GM18526 (cell line): ENCODE measurements around the gene MICU1.

Experiments
- POLR2A ChIP-seq: IDR thresholded peaks from 3 replicates; pipeline ENCODE4 v1.6.1; 2011; ENCODE audit not compliant: insufficient read length; ENCODE audit errors: extremely low read depth

MICU1 gene

DNA sequence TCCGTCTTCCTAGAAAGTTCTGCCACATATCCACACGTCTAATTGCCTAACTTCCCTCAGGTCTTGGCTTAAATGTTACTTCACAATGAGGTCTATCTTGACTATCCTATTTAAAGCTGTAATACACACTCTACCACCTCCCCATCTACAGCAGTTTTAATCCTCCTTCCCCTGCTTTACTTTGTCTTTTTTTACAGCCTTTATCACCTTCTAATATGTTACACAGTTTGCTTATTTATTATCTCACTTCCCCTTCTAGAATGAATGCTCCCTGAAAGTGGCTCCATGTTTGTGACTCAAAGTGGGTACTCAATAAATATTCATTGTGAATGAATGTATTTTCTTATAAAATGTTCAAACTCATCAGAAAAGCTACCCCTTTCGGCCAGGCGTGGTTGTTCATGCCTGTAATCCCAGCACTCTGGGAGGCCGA is 13.6 kb upstream of the MICU1 start:
- TF ChIP-seq POLR2A = no peak

DNA sequence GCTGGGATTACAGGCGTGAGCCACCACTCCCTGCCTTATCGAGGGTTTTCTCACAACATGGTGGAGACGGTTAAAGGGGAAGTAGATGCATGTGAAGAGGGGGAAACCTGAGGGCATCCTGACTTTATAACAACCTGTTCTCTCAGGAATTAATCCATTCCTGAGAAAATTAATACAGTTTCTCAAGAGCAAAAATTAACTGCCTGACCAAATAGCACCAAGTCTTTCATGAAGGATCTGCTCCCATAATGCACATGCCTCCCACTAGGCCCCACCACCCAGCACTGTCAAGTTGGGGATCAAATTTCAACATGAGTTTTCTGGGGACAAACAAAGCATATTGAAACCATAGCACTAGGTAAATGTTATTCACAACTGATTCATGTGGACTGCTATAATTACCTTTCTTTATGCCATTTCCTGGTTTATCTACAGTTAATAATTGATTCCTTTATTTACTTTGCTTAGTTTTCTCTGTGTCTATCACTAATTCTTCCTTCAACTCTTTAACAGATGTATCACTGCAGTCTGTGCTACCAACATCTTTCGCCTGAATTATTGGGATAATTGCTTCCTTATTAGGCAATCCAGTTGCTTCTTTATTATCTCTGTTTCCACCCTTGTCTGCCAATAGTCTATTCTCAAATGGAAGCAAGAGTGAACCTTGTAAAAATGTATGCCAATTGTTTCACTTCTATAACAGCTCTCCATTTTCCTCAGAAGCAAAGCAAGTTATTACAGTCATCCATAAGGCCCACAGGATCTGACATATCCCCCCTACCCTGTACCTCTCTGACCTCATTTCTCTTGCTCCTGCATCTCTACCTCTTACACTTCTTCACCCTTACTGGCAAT is 12.9 kb upstream of the MICU1 start:
- TF ChIP-seq POLR2A = no peak

DNA sequence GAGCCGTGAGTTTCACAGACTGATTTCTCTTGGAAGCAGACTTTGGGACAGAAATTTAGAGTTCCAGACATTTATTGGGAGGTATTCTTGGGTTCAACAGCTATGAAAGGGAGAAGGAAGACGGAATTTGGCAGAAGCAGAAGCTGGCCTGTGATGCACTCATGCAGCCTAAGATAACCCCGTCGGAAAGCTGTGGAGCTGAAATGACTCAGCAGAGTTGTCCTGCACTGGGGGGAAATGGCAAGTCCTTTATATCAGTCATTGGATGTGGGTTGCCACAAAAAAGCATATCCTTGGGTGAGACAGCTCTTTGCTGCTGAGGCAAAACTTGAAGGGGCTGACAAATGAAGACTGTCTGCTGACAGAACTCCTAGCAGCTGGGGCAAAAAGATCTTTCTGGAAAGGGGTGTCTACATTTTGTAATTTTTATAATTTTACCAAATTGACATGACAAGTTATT is 11.5 kb upstream of the MICU1 start:
- TF ChIP-seq POLR2A = no peak

DNA sequence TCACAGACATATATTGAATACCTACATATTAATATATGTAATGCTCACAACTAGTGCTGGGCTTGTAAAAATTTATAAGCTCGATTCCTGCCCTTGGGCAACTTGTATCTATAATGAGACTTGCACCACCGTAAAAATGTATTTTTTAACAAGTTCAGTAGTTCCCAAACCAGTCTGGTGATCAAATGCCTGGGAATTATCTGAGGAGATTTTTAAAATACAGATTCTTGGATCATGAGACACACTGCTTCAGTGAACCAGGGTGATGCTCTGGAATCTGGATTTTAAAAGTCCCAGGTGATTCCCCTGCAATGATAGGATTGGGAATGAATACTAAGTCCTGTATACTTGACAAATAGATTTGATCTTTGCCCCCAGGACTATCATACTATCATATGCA is 4.3 kb upstream of the MICU1 start:
- no peak for TF ChIP-seq POLR2A

DNA sequence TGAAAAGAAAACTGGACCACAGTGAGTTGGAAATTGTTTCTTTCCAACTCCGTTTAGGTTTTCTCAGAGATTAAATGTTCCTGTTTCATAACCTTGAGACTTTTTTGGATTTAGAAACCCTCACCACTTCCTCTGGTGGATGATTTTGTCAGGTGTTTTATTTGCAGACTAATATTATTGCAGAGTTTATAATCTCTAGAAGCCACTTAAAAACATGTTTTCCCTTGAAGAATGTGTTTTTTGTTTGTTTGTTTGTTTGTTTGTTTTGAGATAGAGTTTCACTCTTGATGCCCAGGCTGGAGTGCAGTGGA is 520 bp upstream of the MICU1 start:
- TF ChIP-seq POLR2A = no peak

DNA sequence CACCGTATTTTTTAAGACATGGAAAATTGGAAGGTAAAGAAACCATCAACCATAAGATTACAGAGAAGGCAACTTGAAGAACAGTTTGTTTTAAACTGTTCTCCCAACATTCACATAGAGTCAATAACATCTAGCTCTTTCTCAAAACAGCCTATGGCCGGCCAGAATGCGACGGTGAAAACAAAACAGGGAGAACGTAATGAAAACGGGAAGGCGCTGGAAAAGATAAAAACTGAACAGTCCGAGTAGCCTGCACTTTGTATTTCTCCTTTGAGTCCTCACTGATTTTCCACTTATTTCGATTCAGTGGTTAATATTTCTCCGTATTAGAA is 637 bp downstream of the MICU1 start:
- TF ChIP-seq POLR2A = no peak

DNA sequence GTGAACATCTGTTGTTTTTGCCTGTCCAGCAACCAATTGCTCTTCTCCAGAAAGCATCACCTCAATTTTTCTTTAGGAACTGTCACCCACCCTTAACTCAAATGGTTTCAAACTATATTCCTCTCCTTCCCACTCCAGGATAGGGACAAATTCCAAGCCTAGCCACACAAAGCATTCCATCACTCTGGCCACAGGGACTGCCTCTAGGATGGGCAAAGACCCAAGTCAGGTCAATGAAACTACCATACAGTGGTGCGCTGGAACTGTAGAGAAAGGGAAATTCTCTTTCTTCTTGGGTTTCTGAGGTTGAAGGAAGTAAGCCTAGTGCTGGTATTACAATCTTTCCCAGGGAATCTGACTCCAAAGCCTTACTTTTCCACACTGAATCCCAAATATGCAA is 3.6 kb downstream of the MICU1 start:
- no peak for TF ChIP-seq POLR2A

DNA sequence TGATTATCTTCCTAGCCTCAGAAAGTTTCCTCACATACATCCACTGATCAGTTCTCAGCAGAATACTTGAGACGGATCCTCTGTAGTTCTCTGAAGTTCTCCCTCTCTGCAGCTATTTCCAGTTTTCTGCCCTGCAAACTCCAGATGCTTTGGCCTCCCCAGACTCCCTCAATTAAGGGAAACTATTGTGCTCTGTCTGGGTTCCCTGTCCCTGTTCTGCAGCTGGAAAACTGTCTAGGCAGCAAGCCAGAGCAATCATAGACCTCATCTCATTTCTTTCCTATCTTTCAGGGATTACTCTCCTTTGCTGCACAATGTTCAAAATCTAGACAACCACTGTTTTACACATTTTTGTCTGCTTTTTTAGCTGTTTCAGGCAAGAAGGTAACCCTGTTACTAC is 9.2 kb downstream of the MICU1 start:
- TF ChIP-seq POLR2A = no peak

DNA sequence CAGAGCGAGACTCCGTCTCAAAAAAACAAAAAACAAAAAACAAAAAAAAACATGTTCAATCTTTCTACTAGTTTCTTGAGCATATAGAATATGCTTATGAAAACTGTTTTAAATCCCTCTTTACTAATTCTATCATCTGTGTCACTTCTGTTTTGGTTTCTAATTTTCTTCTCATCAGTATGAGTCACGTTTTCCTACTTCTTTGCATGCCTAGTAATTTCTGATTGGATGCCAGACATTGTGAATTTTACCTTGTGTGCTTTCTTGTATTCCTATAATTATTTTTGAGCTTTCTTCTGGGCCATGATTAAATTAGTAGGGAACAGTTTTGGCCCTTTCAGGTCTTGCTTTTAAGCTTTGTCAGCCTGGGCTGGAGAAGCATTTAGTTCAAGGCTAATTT is 9.9 kb downstream of the MICU1 start:
- TF ChIP-seq POLR2A = no peak

DNA sequence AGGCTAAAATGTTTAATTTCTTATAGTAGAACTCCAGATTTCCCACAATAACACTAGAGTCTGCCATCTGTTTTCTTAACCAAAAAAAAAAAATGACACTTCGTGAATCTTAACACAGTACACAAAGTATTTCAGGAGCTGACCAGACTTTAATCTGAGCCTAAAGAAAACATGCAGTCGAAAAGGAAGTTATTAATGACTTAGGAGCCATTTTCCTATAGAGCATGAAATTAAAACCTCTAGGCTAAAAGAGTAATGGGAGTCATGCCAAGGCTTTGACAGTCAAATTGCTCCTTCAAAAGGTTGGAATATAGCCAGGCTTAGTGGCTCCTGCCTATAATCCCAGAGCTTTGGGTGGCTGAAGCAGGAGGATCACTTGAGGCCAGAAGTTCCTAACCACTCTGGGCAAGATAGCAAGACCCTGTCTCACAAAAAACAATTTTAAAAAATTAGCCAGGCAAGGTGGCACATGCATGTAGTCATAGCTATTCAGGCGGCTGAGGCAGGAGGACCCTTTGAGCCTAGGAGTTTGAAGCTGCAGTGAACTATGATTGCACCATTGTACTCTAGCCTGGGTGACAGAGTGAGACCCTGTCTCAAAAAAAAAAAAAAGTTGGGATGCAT is 13.6 kb downstream of the MICU1 start:
- no peak for TF ChIP-seq POLR2A

DNA sequence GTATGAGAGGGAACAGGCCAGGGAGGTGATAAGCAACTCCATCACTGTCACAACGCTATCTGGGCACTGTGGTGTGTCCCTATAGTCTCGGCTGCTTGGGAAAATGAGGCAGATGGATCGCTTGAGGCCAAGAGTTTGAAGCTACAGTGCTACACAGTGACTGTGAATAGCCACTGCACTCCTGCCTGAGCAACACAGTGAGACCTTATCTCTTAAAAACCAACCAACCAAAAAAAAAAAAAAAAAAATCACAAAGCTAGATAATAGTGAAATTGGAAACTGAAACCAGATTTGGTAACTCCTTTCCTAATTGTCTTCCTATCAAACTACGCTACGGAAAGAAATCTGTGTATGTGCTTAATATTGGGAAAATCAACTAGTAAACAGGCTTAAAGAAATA is 14.1 kb downstream of the MICU1 start:
- TF ChIP-seq POLR2A = no peak

DNA sequence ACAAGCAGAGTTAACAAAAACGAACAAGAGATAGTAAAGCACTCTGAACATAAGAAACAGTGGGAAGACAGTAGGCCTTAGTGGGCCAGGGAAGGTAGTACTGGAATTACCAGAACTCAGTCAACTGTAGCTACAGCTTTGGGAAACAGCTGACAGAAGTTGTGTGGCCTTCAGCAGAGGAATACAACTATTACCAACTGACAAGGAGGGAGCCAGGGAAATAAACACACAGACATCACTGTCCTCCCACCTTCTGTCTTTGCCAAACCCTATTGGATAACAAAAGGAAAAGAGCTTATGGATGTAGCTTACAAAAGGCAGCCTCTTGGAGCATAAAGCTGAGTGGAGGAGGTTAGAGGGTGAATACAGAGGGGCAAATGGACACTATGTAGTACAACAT is 15.4 kb downstream of the MICU1 start:
- TF ChIP-seq POLR2A = no peak

DNA sequence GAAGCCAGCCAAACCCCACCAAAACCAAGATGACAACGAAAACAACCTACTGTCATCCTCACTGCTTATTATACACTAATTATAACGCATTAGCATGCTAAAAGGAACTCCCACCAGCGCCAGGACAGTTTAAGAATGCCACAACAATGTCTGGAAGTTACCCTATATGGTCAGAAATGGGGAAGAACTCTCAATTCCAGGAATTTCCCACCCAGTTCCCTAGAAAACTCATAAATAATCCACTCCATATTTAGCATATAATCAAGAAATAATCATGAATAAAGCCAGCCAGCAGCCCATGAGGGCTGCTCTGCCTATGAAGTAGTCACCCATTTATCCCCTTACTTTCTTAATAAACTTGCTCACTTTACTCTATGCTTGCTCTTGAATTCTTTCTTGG is 20.8 kb downstream of the MICU1 start:
- no peak for TF ChIP-seq POLR2A

DNA sequence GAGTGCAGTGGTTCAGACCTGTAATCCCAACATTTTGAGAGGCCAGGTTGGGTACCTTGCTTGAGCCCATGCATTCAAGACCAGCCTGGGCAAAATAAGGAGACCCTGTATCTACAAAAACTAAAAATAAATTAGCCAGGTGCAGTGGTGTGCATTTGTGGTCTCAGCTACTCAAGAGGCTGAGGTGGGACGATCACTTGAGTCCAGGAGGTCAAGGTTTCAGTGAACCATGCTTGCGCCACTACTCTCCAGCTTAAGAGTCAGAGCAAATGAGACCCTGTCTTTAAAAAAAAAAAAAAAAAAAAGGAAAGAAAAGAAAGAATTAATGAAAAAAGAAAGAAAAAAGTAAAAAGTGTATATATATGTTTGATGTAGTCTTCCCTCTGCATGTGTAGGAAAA is 24.7 kb downstream of the MICU1 start:
- TF ChIP-seq POLR2A = no peak

DNA sequence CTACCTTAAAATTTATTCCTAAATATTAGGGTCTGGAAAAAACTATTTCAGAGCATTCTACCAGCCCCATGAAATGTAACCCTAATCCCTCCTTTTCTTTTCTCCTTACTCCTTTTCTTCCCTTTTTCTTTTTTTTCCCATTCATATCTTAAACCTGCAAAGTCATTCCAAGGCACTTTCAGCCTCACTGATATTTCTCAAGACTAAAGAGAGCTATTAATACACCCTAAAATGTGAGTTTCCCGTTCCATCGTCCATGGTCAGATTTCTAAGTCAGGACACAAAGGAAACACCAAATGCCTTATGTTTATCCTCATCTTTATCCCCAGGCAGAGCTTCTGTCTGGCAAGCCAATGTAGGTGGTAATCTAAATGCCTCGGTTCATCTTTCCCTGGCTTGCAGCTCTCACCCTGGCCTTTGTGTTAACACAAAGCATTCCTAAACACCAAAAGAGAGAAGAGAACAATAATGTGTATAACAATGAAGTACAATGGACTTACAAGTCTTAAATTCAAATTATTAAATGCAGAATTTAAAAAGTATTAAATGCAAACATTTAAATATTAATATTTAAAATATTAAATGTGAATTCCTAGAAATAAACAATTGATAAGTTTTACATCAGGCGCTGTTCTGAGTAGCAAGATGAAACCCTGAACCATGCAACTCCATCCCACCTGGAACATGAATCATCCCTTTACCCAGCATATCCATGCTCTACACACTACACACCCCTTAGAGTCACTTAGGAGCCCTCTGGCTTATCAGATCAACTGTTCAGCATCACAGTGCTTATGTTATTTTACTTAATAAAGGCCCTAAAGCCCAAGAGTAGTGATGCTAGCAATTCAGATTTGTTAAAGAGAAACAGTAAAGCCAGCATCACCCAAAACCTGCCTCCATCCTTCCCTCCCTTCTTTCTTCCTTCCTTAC is 26.8 kb downstream of the MICU1 start:
- TF ChIP-seq POLR2A = no peak

DNA sequence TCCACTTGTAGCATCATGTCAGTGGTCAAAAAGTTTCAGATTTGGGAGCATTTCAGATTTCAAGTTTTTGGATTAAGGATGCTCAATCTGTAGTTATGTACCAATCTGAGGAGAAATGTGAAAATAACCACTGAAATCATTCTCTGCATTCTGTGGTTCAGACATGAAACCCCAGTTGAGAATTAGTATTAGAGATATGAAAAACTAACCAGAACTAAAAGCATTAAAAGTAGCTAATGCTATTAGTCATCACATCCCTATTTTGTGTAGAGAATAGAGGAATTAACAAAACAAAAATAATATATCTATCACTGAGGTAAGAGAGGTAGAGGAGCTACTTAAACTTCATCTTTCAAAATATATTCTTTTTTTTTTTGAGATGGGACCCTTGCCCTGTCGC is 28.0 kb downstream of the MICU1 start:
- TF ChIP-seq POLR2A = no peak
